ENCODE results near the gene STAP2.
A peak's percentile ranks its signal among the peaks of the same experiment; 100 is the strongest.

STAP2 gene

DNA sequence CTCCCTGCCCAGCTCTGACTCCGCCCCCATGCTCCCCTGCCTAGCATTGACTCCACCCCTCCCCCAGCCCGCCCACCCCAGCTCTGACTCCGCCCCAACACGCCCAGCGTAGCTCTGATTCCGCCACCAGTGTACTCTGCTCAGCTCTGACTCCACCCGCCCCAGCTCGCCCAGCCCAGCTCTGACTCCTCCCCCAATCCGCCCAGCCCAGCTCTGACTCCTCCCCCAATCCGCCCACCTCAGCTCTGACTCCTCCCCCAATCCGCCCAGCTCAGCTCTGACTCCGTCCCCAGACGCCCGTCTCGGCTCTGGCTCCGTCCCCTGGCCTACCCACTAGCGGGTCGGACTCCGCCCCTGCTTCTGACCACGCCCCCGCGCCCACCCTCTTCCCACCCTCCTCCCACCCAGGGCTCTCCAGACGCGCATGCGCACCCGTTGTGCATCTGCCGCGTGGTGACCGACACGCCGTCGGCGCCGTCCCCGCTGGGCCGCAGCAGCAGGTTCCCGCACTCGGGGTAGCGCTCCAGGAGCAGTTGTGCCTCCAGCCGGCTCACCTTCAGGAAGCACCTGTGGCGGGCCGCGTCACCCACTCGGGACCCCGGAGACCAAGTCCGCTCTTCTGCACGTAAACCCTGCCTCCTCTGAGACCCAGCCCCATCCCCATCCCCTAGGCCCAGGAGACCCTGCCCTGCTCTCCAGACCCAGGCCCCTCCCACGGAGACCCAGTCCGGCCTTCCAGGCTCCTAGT is 10.2 kb downstream of the STAP2 start:
- Histone ChIP-seq H3K27ac (no peak overlapping the region), H3K9me3 (ENCODE audit: low read depth, low read length) (no peaks in the 10 kb centered on the region), H3K36me3 (ENCODE audit: insufficient read depth, low read length) (no peaks in the 10 kb centered on the region), H3K4me3 (peak overlapping the region; percentile 82), H3K9ac (ENCODE audit: insufficient read length) (peak overlapping the region; percentile 65)
- TF ChIP-seq POLR2AphosphoS5 (IDR thresholded peaks at IDR 0.05; ENCODE audit: borderline replicate concordance, low read depth, low read length): peak; percentile 80; the same call in 1 of the 2 replicates
- TF ChIP-seq EZH2 (IDR thresholded peaks at IDR 0.05): no peak
- peak; percentile 69 for DNase-seq (ENCODE audit: low read depth, low spot score)

DNA sequence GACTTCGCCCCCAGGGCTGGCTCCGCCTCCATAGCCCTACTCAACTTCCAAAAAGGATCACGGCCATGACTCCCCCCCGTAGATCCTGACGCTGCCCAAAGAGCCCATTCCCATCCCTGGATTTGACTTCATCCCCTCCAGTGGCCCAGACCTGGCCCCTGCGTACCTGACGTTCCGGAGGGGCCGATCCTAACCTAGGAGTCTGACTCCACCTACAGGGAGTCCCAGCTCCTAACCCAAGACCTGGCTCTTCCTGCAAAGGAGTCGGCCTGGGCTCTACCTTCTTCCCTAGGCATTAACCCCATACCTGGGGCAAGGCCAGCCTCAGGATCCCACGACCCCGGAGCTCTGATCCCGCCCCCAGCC is 10.8 kb downstream of the STAP2 start:
- peak overlapping the region; percentile 76 for H3K4me3 ChIP-seq
- H3K9ac ChIP-seq (ENCODE audit: insufficient read length): no peak overlapping the region
- DNase-seq (ENCODE audit: low read depth, low spot score): no peak

DNA sequence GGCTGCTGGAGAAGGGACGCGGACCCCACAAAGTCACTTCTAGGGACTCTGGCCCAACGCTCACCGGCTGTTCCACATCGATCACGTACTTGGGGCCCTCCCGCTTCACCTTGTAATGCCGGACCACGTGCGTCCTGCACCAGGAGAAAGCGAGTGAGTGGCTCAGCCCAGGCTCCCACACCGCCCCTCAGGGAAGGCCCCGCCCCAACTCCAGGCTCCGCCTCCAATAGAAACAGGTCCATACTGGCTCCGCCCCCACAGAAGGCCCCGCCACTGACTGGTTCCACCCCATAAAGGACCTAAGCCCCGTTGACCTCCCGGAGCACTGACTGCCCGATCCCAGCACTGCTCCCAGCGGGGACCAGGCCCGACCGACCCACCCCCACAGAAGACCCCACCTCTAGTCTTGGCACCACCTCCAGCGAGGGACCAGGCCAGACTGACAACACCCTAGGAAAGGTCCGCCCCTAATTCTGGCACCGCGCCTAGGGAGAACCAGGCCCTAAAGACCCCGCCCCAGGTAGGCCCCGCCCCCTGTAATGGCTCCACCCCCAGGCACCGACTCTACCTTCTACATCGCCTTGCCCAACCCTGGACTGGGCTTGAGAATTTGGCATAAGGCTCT is 11.3 kb downstream of the STAP2 start:
- H3K9ac ChIP-seq (ENCODE audit: insufficient read length): no peak overlapping the region
- DNase-seq (ENCODE audit: low read depth, low spot score): peak; percentile 16
- H3K9me3 ChIP-seq (ENCODE audit: low read depth, low read length): no peaks in the 10 kb centered on the region
- H3K36me3 ChIP-seq (ENCODE audit: insufficient read depth, low read length): no peaks in the 10 kb centered on the region
- TF ChIP-seq POLR2AphosphoS5 (IDR thresholded peaks at IDR 0.05; ENCODE audit: borderline replicate concordance, low read depth, low read length) (no peak), FOXP2 (optimal IDR thresholded peaks at IDR 0.05; ENCODE audit: control extremely low read depth, extremely low read length, insufficient read depth) (no peak), EZH2 (IDR thresholded peaks at IDR 0.05) (no peak)
- H3K27ac ChIP-seq: no peak overlapping the region
- H3K4me3 ChIP-seq: peak overlapping the region; percentile 76

More for the DNA sequence above, 10.8 kb downstream of the STAP2 start:
- H3K9me3 ChIP-seq (ENCODE audit: low read depth, low read length): no peaks in the 10 kb centered on the region
- TF ChIP-seq POLR2AphosphoS5 (IDR thresholded peaks at IDR 0.05; ENCODE audit: borderline replicate concordance, low read depth, low read length) (no peak), EZH2 (IDR thresholded peaks at IDR 0.05) (no peak), FOXP2 (optimal IDR thresholded peaks at IDR 0.05; ENCODE audit: control extremely low read depth, extremely low read length, insufficient read depth) (no peak)
- no peaks in the 10 kb centered on the region for H3K36me3 ChIP-seq (ENCODE audit: insufficient read depth, low read length)
- H3K27ac ChIP-seq: no peak overlapping the region

DNA sequence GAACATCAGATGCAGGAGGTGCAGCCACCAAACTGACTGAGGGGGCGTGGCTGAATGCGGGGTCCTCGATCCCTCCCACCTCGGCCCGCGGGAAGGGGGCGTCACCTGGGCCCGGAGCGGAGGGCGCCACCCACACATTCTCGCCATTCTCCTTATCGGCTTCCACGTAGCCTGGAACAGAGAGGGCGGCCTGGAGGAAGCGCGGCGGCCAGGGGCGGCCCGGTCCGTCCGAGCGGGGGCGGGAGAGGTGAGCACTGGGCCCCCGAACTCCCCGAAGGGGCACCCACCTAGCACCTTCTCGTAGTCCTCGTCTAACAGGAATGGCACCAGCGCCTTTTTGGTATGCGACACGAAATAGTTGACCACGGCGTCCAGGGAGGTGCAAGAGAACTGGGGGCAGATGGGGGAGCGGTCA is 11.8 kb downstream of the STAP2 start:
- no peaks in the 10 kb centered on the region for H3K36me3 ChIP-seq (ENCODE audit: insufficient read depth, low read length)
- H3K9me3 ChIP-seq (ENCODE audit: low read depth, low read length): no peaks in the 10 kb centered on the region
- TF ChIP-seq POLR2AphosphoS5 (IDR thresholded peaks at IDR 0.05; ENCODE audit: borderline replicate concordance, low read depth, low read length): no peak
- TF ChIP-seq EZH2 (IDR thresholded peaks at IDR 0.05): no peak
- no peak for TF ChIP-seq FOXP2 (optimal IDR thresholded peaks at IDR 0.05; ENCODE audit: control extremely low read depth, extremely low read length, insufficient read depth)
- DNase-seq (ENCODE audit: low read depth, low spot score): no peak
- no peak overlapping the region for H3K27ac ChIP-seq
- H3K9ac ChIP-seq (ENCODE audit: insufficient read length): peak overlapping the region; percentile 41
- H3K4me3 ChIP-seq: peak overlapping the region; percentile 76

DNA sequence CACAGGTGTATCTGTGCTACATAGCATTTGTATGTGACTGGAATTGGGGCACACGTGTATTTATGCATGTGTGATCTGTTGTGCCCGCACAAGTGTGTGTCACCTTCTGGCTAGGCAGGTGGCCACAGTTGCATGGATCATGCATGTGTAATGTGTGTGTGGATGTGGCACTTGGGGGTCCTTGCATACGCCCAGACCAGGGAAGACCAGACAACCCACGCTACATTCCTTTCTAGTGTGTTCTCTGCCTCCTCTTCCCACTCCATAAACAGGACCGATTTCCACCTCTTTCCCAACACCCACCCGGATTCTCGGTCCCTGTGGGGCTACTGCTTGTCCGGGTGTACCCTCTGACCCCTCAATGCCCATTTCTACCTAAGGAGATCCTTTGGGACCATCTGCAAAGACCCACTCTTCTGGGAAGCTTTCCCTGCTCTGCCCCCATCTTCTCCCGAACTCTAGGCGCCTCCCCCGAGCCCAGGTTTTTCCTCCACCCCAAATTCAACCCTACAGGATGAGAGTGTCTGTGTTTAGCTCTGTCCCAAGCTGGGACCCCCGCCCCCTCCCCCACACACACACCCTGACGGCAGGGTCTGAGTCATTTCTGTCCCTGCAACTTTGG is 12.3 kb downstream of the STAP2 start:
- H3K4me3 ChIP-seq: peak overlapping the region; percentile 76
- no peak overlapping the region for H3K9ac ChIP-seq (ENCODE audit: insufficient read length)
- no peak for TF ChIP-seq FOXP2 (optimal IDR thresholded peaks at IDR 0.05; ENCODE audit: control extremely low read depth, extremely low read length, insufficient read depth)
- TF ChIP-seq POLR2AphosphoS5 (IDR thresholded peaks at IDR 0.05; ENCODE audit: borderline replicate concordance, low read depth, low read length): no peak
- TF ChIP-seq EZH2 (IDR thresholded peaks at IDR 0.05): no peak
- no peaks in the 10 kb centered on the region for H3K36me3 ChIP-seq (ENCODE audit: insufficient read depth, low read length)
- H3K27ac ChIP-seq: no peak overlapping the region
- no peaks in the 10 kb centered on the region for H3K9me3 ChIP-seq (ENCODE audit: low read depth, low read length)
- DNase-seq (ENCODE audit: low read depth, low spot score): no peak

DNA sequence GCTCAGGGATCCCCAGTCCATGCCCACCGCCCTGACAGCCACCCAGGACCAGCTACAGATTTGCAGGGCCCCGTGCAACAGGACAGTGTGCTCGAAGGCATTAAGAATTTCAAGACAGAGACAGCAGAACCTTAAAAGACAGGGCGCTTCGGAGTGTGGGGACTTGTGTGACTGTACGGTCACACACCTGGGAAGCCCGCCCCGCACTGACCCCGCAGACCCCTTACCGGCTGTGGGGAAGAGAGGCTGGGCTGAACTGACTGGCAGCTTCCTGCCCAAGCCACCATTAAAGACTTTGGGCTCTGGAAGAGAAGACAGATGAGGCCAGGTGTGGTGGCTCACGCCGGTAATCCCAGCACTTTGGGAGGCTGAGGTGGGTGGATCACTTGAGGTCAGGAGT is 14.4 kb downstream of the STAP2 start:
- Histone ChIP-seq H3K36me3 (ENCODE audit: insufficient read depth, low read length) (no peaks in the 10 kb centered on the region), H3K9me3 (ENCODE audit: low read depth, low read length) (no peaks in the 10 kb centered on the region), H3K4me3 (no peak overlapping the region), H3K9ac (ENCODE audit: insufficient read length) (no peak overlapping the region), H3K27ac (no peak overlapping the region)
- no peak for TF ChIP-seq FOXP2 (optimal IDR thresholded peaks at IDR 0.05; ENCODE audit: control extremely low read depth, extremely low read length, insufficient read depth)
- no peak for TF ChIP-seq EZH2 (IDR thresholded peaks at IDR 0.05)
- TF ChIP-seq POLR2AphosphoS5 (IDR thresholded peaks at IDR 0.05; ENCODE audit: borderline replicate concordance, low read depth, low read length): no peak
- DNase-seq (ENCODE audit: low read depth, low spot score): no peak

DNA sequence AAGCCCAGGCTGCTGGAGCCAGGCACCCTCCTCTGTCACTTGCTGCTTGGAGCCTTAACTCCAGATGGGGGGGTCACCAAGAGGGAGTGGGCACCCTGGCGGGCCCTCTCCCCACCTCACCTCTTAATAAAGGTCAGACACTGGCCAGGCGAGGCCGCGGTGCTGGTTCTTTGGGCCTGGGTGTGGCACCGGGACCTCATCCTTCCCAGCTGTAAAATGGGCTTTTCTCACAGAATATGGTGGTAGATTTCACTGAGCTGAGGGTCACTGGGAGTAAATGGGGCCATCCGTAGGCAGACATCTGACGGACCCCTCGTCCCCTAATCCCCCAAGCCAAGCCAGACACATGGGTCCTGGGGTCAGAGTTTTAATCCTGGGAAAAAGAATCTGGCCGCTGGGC is 14.9 kb downstream of the STAP2 start:
- no peaks in the 10 kb centered on the region for H3K36me3 ChIP-seq (ENCODE audit: insufficient read depth, low read length)
- TF ChIP-seq FOXP2 (optimal IDR thresholded peaks at IDR 0.05; ENCODE audit: control extremely low read depth, extremely low read length, insufficient read depth): no peak
- no peak for TF ChIP-seq POLR2AphosphoS5 (IDR thresholded peaks at IDR 0.05; ENCODE audit: borderline replicate concordance, low read depth, low read length)
- no peak for TF ChIP-seq EZH2 (IDR thresholded peaks at IDR 0.05)
- H3K9ac ChIP-seq (ENCODE audit: insufficient read length): no peak overlapping the region
- DNase-seq (ENCODE audit: low read depth, low spot score): no peak
- H3K9me3 ChIP-seq (ENCODE audit: low read depth, low read length): no peaks in the 10 kb centered on the region
- no peak overlapping the region for H3K4me3 ChIP-seq
- no peak overlapping the region for H3K27ac ChIP-seq

DNA sequence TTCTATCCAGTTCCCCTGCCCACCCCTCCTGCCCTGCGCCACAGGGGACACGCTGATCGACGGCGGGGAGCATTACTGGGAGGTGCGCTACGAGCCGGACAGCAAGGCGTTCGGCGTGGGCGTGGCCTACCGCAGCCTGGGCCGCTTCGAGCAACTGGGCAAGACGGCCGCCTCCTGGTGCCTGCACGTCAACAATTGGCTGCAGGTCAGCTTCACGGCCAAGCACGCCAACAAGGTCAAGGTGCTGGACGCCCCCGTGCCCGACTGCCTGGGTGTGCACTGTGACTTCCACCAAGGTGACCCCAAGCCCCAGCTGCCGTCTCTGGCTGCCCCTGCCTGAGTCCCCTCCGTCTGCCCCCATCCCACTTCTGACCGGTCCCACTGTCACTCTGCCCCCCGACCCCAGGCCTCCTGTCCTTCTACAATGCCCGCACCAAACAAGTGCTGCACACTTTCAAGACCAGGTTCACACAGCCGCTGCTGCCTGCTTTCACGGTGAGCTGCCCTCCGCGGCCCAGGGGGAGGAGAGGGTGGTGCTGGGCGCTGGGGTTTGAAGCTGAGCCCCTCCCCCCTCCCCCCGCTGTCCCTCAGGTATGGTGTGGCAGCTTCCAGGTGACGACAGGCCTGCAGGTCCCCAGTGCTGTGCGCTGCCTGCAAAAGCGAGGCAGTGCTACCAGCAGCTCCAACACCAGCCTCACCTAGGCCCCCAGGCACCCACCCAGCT is 15.5 kb downstream of the STAP2 start:
- Histone ChIP-seq H3K9me3 (ENCODE audit: low read depth, low read length) (no peaks in the 10 kb centered on the region), H3K36me3 (ENCODE audit: insufficient read depth, low read length) (no peaks in the 10 kb centered on the region), H3K9ac (ENCODE audit: insufficient read length) (no peak overlapping the region), H3K4me3 (no peak overlapping the region), H3K27ac (no peak overlapping the region)
- no peak for DNase-seq (ENCODE audit: low read depth, low spot score)
- no peak for TF ChIP-seq EZH2 (IDR thresholded peaks at IDR 0.05)
- no peak for TF ChIP-seq FOXP2 (optimal IDR thresholded peaks at IDR 0.05; ENCODE audit: control extremely low read depth, extremely low read length, insufficient read depth)
- no peak for TF ChIP-seq POLR2AphosphoS5 (IDR thresholded peaks at IDR 0.05; ENCODE audit: borderline replicate concordance, low read depth, low read length)
